ENCODE results near the gene ZNF778.

The ZNF778 gene

DNA sequence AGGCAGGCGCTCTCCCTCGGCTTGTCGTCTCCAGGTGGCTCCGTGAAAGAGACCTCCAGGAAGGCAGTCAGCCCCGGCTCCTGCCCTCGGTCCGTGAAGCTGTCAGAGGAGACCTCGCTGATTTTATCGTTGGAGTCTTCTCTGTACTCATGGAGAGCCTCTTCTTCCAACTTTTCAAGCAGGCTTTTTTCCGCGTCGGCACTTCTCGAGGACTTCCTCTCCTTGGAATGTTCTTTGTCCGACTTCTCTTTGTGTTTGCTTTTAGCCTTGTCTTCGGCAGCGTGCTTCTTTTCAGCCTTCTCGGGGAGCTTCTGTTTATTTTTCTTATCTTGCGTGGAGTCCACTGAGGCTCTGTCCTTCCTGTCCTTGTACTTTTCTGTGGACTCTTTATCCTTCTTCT, 65.0 kb downstream of the ZNF778 start:
- Mint-ChIP-seq H3K4me3 (no peak overlapping the region), H3K9me3 (no peaks in the 10 kb centered on the region), H3K27ac (no peak overlapping the region), H3K36me3 (peaks cover 1% of the 10 kb centered on the region), H3K4me1 (no peaks in the 10 kb centered on the region), H3K27me3 (no peaks in the 10 kb centered on the region)

DNA sequence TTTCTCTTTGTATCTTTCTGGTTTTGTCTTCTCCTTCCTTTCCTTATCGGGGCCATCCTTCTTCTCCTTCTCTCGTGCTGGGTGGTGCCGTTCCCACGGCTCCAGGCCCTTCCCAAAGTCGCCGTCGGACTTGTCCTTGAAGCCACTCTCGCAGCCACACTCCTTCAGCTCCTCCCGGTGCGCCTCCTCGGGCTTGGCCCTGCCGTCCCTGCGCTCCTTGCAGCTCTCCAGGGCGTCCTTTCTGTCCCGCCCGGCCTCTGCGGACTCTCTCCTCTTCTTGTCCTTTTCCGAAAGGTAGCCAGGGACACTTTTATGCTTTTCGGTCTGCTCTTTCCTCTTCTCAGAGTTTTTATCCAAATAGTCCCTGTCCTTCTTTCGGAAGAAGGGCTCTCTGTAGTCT, 65.9 kb downstream of the ZNF778 start:
- peaks cover 1% of the 10 kb centered on the region for H3K36me3 Mint-ChIP-seq
- H3K4me3 Mint-ChIP-seq, result no peak overlapping the region
- no peaks in the 10 kb centered on the region for H3K9me3 Mint-ChIP-seq
- no peaks in the 10 kb centered on the region for H3K27me3 Mint-ChIP-seq
- no peak overlapping the region for H3K27ac Mint-ChIP-seq
- H3K4me1 Mint-ChIP-seq, result no peaks in the 10 kb centered on the region

DNA sequence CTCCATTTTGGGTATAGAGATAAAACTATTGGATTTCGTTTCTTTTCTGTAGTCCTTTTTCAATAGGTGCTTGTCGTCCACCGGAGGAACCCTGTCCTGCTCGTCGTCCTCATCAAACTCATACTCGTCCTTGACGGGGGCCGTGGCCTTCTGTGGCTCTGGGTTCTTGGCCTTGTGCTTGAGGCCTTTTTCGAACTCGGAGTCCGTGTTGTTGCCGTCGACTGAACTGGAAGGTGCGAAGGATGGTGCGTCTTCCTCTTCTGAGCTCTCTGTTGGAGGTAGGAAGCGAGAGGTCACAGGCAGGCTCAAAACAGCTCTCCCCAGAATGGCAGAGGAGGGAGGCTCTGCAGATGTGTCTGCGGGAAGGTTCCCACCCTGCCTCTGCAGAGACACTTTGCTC, 67.9 kb downstream of the ZNF778 start:
- no peak overlapping the region for H3K4me3 Mint-ChIP-seq
- H3K4me1 Mint-ChIP-seq, result peaks cover 4% of the 10 kb centered on the region
- H3K9me3 Mint-ChIP-seq, result no peaks in the 10 kb centered on the region
- no peaks in the 10 kb centered on the region for H3K27me3 Mint-ChIP-seq
- peaks cover 3% of the 10 kb centered on the region for H3K36me3 Mint-ChIP-seq
- no peak overlapping the region for H3K27ac Mint-ChIP-seq

DNA sequence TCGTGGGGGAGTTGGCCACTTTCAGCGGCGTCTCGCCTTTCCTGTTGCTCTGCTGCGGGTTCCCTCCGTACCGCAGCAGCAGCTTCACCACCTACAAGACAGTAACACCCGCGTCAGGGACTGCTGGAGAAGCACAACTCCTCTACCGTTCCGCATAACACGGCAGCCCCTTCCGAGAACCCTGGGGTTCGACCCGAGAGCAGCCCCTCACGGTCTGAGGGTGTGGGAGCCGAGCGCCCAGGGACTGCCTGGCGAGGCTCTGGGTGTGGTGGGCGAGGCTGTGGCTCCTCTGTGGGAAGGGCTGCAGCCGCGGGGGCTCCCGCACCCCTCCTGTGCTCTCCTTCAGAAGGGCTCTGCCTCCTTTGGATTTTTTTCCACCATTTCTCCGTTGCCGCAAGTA, 68.6 kb downstream of the ZNF778 start:
- Mint-ChIP-seq H3K9me3 (no peaks in the 10 kb centered on the region), H3K27ac (no peak overlapping the region), H3K4me1 (peaks cover 4% of the 10 kb centered on the region), H3K36me3 (peaks cover 4% of the 10 kb centered on the region), H3K27me3 (no peaks in the 10 kb centered on the region), H3K4me3 (no peak overlapping the region)
